Astrocyte of the spinal cord (primary cell): ENCODE data around the gene LHB.

Experiments
- DNase-seq: peaks from one replicate; pipeline ENCODE4 v3.0.0; 2011; ENCODE audit warnings: low read depth, low spot score
- H3K4me3 ChIP-seq: 2 replicates; pipeline ENCODE4 v1.5.1; 2011; ENCODE audit warnings: low read depth, mild to moderate bottlenecking, low read length, moderate library complexity
- CTCF ChIP-seq: IDR thresholded peaks from 2 replicates; pipeline ENCODE4 v1.5.1; 2012; ENCODE audit warnings: low read depth, mild to moderate bottlenecking, low read length, inconsistent platforms
- in situ Hi-C: cut with HindIII; loops from 2 replicates; pipeline ENCODE4 v1.10.0; 2017; ENCODE audit warnings: low sequenced_read_pairs

Gene LHB

GRCh38 chr19:49016067-49016839 lies 638 bp downstream of the LHB start:
- in situ Hi-C loops = no loop called here
- no peak for DNase-seq
- no peak overlapping the region for H3K4me3 ChIP-seq
- TF ChIP-seq CTCF = no peak

GRCh38 chr19:49014870-49015255 lies 2.0 kb downstream of the LHB start:
- no peak for TF ChIP-seq CTCF
- DNase-seq = no peak
- in situ Hi-C loops = no loop called here
- no peak overlapping the region for H3K4me3 ChIP-seq

DNA sequence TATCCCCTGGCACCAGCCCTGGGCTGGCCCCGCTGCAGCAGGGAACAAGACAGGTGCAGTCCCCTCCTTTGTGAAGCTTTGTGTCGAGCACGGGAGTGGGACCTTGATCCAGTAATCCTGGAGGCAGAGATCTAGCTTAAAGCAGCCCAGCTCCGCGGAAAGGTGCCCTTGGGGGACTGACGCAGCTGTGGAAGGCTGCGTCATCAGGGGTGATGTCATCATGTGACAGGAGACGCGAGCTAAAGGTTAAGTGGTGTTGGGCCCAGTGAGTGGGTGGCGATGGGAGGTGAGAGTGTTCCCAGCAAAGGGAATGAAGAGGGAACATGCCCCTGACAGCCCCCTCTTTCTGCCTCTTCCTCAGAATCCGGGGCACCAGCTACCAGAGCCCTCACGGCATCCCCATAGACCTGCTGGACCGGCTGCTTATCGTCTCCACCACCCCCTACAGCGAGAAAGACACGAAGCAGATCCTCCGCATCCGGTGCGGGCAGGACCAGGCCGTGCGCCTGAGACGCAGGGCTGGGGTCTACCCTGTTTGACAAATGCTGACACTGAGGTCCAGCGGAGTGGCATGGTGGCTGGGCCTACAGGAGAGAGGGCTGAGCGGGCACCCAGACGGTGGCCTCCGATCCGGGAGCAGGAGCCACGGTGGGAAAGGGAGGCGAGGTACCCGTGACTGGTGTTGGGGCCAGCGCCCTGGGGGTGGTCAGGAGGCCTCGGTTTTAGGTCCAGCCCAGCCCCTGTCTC lies 2.6 kb downstream of the LHB start:
- no peak overlapping the region for H3K4me3 ChIP-seq
- TF ChIP-seq CTCF = no peak
- no peak for DNase-seq
- in situ Hi-C loops = no loop called here

DNA sequence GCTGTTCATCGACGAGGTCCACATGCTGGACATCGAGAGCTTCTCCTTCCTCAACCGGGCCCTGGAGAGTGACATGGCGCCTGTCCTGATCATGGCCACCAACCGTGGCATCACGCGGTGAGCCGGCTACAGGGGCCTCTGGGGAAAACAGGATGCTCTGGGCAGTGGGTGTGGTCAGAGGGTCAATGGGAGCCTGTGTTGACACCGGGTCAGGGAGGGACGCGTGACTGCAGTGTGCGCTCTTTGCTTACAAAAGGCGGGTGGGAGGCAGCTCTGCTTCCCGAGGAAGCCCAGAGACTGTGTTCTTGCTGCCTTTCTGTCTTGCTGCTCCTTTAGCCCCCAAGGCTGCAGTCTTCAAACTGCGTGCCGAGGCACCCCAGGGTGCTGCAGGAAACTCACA lies 5.7 kb downstream of the LHB start:
- DNase-seq = no peak
- in situ Hi-C loops = no loop called here
- TF ChIP-seq CTCF = no peak
- H3K4me3 ChIP-seq = no peak overlapping the region

- no peak for DNase-seq
- no peak overlapping the region for H3K4me3 ChIP-seq
- in situ Hi-C loops = no loop called here
- no peak for TF ChIP-seq CTCF
These were observed 6.4 kb downstream of the LHB start for GRCh38 chr19:49010453-49010852.

DNA sequence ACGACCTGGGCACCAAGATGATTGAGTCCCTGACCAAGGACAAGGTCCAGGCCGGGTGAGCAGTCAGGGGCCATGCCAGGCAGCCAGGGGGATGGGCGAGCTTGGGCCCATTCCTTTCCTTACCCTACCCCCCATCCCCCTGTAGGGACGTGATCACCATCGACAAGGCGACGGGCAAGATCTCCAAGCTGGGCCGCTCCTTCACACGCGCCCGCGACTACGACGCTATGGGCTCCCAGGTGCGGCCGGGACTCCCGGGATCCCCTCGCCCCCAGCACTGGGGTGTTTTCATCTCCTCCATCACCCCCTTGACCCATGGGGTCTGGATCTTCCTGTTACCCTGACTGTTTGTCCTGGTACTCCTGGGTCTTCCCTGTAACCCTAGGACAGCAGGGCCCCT lies 7.1 kb downstream of the LHB start:
- TF ChIP-seq CTCF = no peak

More for the DNA sequence above, 7.1 kb downstream of the LHB start:
- no peak overlapping the region for H3K4me3 ChIP-seq
- in situ Hi-C loops = no loop called here
- no peak for DNase-seq
